T-helper 17 cell (primary cell): Measurements from ENCODE around the gene SARS1. TPM values are rescaled to one million over a fixed set of nuclear protein-coding genes. Genes with fewer than 3 reads are reported as not detected.

Source experiments
- ATAC-seq: fragments of 150-1000 bp; cut with Tn5 transposase; 2 replicates; pipeline ENCODE4 v1.10.0; 2021; ENCODE audit warnings: mild to moderate bottlenecking, moderate library complexity
- DNase-seq, 3 donors: peaks; one replicate each; pipeline versions ENCODE4 v3.0.0 to v3.0.0-alpha.2; 2020 to 2021
- H3K9me3 ChIP-seq: one replicate; pipeline ENCODE4 v1.7.0; 2013; ENCODE audit warnings: low read length, mild to moderate bottlenecking; ENCODE audit not compliant: control insufficient read depth, poor library complexity, severe bottlenecking
- H3K27ac Mint-ChIP-seq: one replicate; pipeline ENCODE4 v1.8.0; 2022; ENCODE audit warnings: mild to moderate bottlenecking, moderate library complexity, mixed read lengths
- H3K27me3 Mint-ChIP-seq: one replicate; pipeline ENCODE4 v1.8.0; 2022; ENCODE audit warnings: mixed read lengths
- H3K36me3 Mint-ChIP-seq: one replicate; pipeline ENCODE4 v1.8.0; 2022; ENCODE audit warnings: low read depth, mixed read lengths
- H3K4me1 Mint-ChIP-seq: one replicate; pipeline ENCODE4 v1.8.0; 2022; ENCODE audit warnings: mild to moderate bottlenecking, mixed read lengths
- H3K4me3 Mint-ChIP-seq: one replicate; pipeline ENCODE4 v1.8.0; 2022; ENCODE audit warnings: mild to moderate bottlenecking, moderate library complexity, mixed read lengths
- total RNA-seq, 4 donors: library from RNA in 2 of 4; stranded (reverse) in 2 of 4; gene quantifications; one replicate each; pipeline ENCODE4 v1.2.3 and lab custom pipeline; 2022 to 2026

Gene SARS1
- total RNA-seq, 2 donors from 2014 or later: 90.8 to 120 TPM

GRCh38 chr1:109259674-109260557, 46.2 kb downstream of the SARS1 start:
- DNase-seq (no peak), ATAC-seq (no peak)
- Mint-ChIP-seq H3K36me3 (no peaks in the 10 kb centered on the region), H3K27ac (no peak overlapping the region), H3K4me3 (no peak overlapping the region), H3K27me3 (no peaks in the 10 kb centered on the region), H3K4me1 (peaks cover 13% of the 10 kb centered on the region)
- no peaks in the 10 kb centered on the region for H3K9me3 ChIP-seq

GRCh38 chr1:109261006-109261405, 47.3 kb downstream of the SARS1 start:
- no peaks in the 10 kb centered on the region for H3K9me3 ChIP-seq
- Mint-ChIP-seq H3K27ac (no peak overlapping the region), H3K4me3 (no peak overlapping the region), H3K36me3 (no peaks in the 10 kb centered on the region), H3K27me3 (no peaks in the 10 kb centered on the region), H3K4me1 (peaks cover 8% of the 10 kb centered on the region)
- ATAC-seq: no peak
- no peak for DNase-seq

- Mint-ChIP-seq H3K4me1 (peaks cover 8% of the 10 kb centered on the region), H3K4me3 (no peak overlapping the region), H3K27ac (no peak overlapping the region), H3K27me3 (no peaks in the 10 kb centered on the region), H3K36me3 (no peaks in the 10 kb centered on the region)
- DNase-seq (no peak), ATAC-seq (no peak)
- no peaks in the 10 kb centered on the region for H3K9me3 ChIP-seq
These were observed 47.9 kb downstream of the SARS1 start for GRCh38 chr1:109261578-109261977.

GRCh38 chr1:109262231-109263055, 48.7 kb downstream of the SARS1 start:
- no peak for ATAC-seq
- no peaks in the 10 kb centered on the region for H3K27me3 Mint-ChIP-seq
- DNase-seq: no peak
- no peak overlapping the region for H3K27ac Mint-ChIP-seq
- no peak overlapping the region for H3K4me3 Mint-ChIP-seq
- H3K9me3 ChIP-seq: no peaks in the 10 kb centered on the region
- no peaks in the 10 kb centered on the region for H3K36me3 Mint-ChIP-seq
- H3K4me1 Mint-ChIP-seq: peaks cover 6% of the 10 kb centered on the region

- Mint-ChIP-seq H3K4me3 (no peak overlapping the region), H3K4me1 (peaks cover 3% of the 10 kb centered on the region), H3K36me3 (peaks cover 2% of the 10 kb centered on the region), H3K27ac (no peak overlapping the region), H3K27me3 (no peaks in the 10 kb centered on the region)
- ATAC-seq (peak; percentile 18), DNase-seq (no peak)
- no peaks in the 10 kb centered on the region for H3K9me3 ChIP-seq
These were observed 49.5 kb downstream of the SARS1 start for GRCh38 chr1:109263234-109263596.

DNA sequence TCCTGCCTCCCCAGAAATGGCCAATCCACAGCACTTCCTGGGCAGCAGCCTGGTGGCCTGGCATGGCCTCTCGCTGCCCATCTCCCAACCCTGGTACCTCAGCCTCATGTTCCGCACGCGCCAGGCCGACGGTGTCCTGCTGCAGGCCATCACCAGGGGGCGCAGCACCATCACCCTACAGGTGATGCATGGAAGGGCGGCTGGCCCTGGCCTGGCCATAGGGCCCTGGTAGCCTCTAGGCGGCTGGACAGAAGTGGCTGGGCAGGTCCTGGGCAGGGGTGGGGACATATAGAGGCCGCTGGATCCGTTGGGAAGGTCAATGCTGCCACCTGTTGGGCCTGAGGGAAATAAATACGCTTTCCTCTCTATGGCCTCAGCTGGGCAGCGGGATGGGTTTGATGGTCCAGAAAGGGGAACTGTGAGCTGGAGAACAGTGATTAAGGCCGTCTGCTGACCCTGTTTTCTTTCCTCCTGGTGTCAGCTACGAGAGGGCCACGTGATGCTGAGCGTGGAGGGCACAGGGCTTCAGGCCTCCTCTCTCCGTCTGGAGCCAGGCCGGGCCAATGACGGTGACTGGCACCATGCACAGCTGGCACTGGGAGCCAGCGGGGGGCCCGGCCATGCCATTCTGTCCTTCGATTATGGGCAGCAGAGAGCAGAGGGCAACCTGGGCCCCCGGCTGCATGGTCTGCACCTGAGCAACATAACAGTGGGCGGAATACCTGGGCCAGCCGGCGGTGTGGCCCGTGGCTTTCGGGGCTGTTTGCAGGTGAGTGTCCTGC, 50.1 kb downstream of the SARS1 start:
- Mint-ChIP-seq H3K36me3 (peaks cover 2% of the 10 kb centered on the region), H3K4me3 (no peak overlapping the region), H3K27ac (no peak overlapping the region), H3K4me1 (peaks cover 3% of the 10 kb centered on the region), H3K27me3 (no peaks in the 10 kb centered on the region)
- peak; percentile 59 to 75 (median 65) for DNase-seq
- H3K9me3 ChIP-seq: no peaks in the 10 kb centered on the region
- peak; percentile 94 for ATAC-seq

DNA sequence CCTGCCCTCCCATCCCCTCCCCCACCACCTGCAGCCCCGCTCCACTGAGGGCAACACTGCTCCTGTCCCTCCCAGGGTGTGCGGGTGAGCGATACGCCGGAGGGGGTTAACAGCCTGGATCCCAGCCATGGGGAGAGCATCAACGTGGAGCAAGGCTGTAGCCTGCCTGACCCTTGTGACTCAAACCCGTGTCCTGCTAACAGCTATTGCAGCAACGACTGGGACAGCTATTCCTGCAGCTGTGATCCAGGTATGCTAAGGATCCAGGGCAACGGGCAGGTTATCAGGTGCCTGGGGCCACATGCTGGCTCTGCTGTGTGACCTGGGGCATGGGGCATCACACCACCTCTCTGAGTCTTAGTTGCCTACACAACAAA, 50.6 kb downstream of the SARS1 start:
- peaks cover 2% of the 10 kb centered on the region for H3K36me3 Mint-ChIP-seq
- H3K4me1 Mint-ChIP-seq: peaks cover 3% of the 10 kb centered on the region
- DNase-seq (no peak), ATAC-seq (no peak)
- H3K27ac Mint-ChIP-seq: no peak overlapping the region
- no peak overlapping the region for H3K4me3 Mint-ChIP-seq
- no peaks in the 10 kb centered on the region for H3K9me3 ChIP-seq
- no peaks in the 10 kb centered on the region for H3K27me3 Mint-ChIP-seq

DNA sequence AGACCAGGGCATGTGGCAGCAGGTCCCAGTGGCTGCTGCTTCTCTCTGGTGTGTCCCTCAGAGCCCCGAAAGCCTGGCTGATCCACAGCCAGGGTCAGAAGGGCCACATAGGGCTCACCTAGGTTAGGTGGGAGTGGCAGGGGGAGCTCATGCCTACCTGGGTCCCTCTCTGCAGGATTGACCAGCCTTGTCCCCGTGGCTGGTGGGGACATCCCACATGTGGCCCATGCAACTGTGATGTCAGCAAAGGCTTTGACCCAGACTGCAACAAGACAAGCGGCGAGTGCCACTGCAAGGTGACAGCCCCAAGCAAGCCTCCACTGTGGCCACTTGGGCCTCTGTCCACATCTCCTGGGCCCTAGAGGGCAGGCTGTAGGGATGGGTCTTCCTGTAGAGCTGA, 51.3 kb downstream of the SARS1 start:
- H3K27ac Mint-ChIP-seq: no peak overlapping the region
- no peak overlapping the region for H3K4me3 Mint-ChIP-seq
- ATAC-seq: no peak
- no peak for DNase-seq
- peaks cover 3% of the 10 kb centered on the region for H3K4me1 Mint-ChIP-seq
- no peaks in the 10 kb centered on the region for H3K9me3 ChIP-seq
- H3K27me3 Mint-ChIP-seq: no peaks in the 10 kb centered on the region
- H3K36me3 Mint-ChIP-seq: peaks cover 2% of the 10 kb centered on the region

DNA sequence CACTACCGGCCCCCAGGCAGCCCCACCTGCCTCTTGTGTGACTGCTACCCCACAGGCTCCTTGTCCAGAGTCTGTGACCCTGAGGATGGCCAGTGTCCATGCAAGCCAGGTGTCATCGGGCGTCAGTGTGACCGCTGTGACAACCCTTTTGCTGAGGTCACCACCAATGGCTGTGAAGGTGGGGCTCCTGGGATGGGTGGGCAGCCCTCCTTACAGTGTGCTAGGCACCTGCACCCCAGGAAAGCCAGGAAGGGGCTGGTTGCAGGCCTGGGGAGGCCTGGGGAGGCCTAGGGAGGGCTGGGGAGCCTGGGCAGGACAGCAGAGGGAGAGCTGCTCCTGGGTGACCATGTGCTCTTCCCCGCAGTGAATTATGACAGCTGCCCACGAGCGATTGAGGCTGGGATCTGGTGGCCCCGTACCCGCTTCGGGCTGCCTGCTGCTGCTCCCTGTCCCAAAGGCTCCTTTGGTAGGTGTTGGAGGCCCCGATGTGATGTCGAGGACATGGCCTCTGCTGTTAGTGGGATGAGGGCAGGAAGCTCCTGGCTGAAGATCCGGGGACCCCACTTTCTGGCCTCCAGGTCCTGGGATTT, 52.1 kb downstream of the SARS1 start:
- Mint-ChIP-seq H3K27me3 (no peaks in the 10 kb centered on the region), H3K4me1 (peaks cover 3% of the 10 kb centered on the region), H3K27ac (no peak overlapping the region), H3K4me3 (no peak overlapping the region), H3K36me3 (peaks cover 2% of the 10 kb centered on the region)
- no peaks in the 10 kb centered on the region for H3K9me3 ChIP-seq
- DNase-seq (no peak), ATAC-seq (no peak)

GRCh38 chr1:109266965-109267364, 53.2 kb downstream of the SARS1 start:
- DNase-seq (no peak), ATAC-seq (no peak)
- peaks cover 3% of the 10 kb centered on the region for H3K4me1 Mint-ChIP-seq
- H3K27me3 Mint-ChIP-seq: no peaks in the 10 kb centered on the region
- no peak overlapping the region for H3K4me3 Mint-ChIP-seq
- no peak overlapping the region for H3K27ac Mint-ChIP-seq
- peaks cover 2% of the 10 kb centered on the region for H3K36me3 Mint-ChIP-seq
- H3K9me3 ChIP-seq: no peaks in the 10 kb centered on the region

- Mint-ChIP-seq H3K36me3 (peaks cover 2% of the 10 kb centered on the region), H3K4me1 (peaks cover 3% of the 10 kb centered on the region)
These were observed 54.1 kb downstream of the SARS1 start for GRCh38 chr1:109267743-109268300.

GRCh38 chr1:109268431-109269211, 54.9 kb downstream of the SARS1 start:
- DNase-seq: no peak
- Mint-ChIP-seq H3K27me3 (no peaks in the 10 kb centered on the region), H3K27ac (no peak overlapping the region), H3K4me1 (peaks cover under 1% of the 10 kb centered on the region), H3K4me3 (no peak overlapping the region), H3K36me3 (peaks cover 2% of the 10 kb centered on the region)
- no peaks in the 10 kb centered on the region for H3K9me3 ChIP-seq
- ATAC-seq: no peak

More at GRCh38 chr1:109267743-109268300, 54.1 kb downstream of the SARS1 start:
- H3K9me3 ChIP-seq: no peaks in the 10 kb centered on the region
- H3K27me3 Mint-ChIP-seq: no peaks in the 10 kb centered on the region
- no peak overlapping the region for H3K27ac Mint-ChIP-seq
- DNase-seq (no peak), ATAC-seq (no peak)
- no peak overlapping the region for H3K4me3 Mint-ChIP-seq
